ENCODE measurements around the gene PNMT.

PNMT gene, protein sequence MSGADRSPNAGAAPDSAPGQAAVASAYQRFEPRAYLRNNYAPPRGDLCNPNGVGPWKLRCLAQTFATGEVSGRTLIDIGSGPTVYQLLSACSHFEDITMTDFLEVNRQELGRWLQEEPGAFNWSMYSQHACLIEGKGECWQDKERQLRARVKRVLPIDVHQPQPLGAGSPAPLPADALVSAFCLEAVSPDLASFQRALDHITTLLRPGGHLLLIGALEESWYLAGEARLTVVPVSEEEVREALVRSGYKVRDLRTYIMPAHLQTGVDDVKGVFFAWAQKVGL

GRCh38 chr17:39667945-39668924, at the start of gene PNMT:
Gene PNMT, plus strand, starts transcription at chr17:39668453. Its CDS starts 23 bp downstream, at chr17:39668476.
- no peak for FAIRE-seq

- FAIRE-seq = no peak
These were observed 49.1 kb upstream of the PNMT start for GRCh38 chr17:39618956-39619785.

- FAIRE-seq = no peak
These were observed 48.5 kb upstream of the PNMT start for GRCh38 chr17:39619786-39620101.

DNA sequence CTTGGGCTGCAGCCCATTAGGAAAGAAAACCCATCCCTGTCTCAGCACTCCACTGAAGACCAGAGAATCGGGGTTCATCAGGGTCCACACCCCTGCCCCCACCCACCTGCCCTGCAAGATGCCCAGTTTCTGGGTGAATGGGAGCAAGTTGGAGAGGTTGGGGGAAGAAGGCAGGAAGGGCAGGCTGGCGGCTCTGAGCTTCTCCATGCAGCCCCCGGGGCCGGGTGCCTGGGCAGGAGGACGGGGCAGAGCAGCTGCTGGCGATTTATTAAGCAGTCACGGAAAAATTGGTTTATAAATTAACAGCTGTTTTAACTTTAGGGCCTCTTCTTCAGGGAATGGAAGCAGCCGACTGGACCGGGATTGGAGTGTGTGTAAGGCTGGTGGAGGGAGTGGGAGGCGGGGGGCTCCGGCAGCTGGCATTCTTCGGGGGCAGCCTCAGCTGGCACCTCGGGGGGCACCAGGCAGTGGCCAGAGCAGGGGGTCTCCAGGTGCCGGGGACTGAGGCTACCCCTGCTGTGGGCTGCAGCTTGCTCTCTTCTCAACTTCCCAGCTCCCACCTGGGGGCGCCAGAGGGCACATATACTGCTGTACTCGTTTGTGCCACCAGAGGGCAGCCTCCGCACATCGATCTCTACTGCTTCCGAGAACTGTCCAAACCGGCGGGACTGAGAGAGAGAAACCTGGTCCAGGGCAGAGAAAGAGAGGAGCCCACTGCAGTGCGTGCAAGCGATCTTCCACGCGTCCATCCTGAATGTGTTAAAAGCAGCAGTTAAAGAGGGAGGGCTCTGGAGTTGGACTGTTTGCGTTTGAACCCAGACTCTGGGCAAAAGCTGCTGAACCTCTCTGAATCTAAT, 46.5 kb upstream of the PNMT start:
- no peak for FAIRE-seq

DNA sequence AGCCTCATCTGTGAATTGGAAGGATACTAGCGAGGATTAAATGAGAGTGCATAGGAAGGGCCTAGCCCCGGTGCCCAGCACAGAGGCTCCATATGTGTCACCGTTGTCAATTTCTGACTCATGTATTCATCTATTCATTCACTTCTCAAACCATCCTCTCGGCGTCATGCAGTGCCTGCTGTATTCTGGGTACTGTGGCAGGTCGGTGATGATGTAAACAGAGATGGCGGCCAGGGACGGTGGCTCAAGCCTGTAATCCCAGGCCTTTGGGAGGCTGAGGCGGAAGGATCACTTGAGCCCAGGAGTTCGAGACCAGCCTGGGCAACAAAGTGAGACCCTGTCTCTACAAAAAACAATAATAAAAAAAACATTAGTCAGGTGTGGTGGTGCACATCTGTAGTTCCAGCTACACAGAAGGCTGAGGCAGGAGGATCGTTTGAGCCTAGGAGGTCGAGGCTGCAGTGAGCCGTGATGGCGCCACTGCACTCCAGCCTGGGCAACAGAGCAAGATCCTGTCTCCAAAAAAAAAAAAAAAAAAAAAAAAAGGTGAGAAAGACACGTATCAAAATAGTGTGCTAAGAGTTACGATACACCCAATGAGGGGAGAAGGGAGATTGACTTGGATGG, 45.8 kb upstream of the PNMT start:
- FAIRE-seq = no peak

DNA sequence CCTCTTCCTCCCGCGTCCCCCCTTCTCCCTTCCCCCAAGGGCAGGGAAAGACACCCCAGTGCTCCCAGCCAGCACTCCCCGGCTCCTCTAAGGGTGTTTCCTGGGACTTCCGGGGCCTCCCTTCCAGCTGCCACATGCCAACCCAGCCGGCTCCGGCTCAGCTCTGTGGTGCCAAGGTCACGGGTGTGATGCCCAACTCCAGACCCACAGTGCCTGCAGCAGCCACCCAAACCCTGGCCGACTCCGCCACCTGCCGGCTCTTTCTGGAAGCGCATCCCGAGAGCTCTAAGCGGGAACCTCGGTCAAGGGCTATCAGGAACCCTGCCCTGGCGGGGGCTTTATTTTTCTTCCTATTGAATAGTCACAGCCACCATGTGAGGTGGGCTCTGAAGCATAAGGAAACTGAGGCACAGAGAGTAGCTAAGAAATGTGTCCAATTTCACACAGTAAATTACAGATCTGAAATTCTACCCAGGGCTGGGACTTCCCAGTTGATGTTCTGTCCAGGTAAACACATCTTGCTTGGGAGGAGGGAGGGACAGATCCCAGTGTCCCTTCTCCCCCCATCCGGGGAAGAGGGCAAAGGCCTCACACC, 44.8 kb upstream of the PNMT start:
- no peak for FAIRE-seq

DNA sequence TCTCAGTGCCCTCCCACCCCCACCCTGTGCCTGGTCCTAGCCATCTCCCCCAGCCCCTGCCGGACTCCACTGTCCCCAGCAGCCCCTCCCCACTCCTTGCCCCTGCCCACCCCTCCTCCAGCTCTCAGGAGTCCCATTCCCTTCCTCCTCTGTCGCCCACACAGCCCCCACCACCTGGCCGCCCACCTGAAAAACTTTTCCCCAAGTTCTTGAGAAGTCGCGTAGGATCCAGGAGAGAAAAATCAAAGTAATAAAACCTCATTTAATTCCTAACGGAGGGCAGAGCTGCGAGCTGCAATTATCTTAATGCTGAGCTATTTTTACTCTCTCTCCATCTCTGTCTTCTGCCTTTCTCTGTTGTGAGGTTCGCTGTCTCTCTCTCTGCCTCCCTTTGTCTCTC, 43.9 kb upstream of the PNMT start:
- no peak for FAIRE-seq

DNA sequence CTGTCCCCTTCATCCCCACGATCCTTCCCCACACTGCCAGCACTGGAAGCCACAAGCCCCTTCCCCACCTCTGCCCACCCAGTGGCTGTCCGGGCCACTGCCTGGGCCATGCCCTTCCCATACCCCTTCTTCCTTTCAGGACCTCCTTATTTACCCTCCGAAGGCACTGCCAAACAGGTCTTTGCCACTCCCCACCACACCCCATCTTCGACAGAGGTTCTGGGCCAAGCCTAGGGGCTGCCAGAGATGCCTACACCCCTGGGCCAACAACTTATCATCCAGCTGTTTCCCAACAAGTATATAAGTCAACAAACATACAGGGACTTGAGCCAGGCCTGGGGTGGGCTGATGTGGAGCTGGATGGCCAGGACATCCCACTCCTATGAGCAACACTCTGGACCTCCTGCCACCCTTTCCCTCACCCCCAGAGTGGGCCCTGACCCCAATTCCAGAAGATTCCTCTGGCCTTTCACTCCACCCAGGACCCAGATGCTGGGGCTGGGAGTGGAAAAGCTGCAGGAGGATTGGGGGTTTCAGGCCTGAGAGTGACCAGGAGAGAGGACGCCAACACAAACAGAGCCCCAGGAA, 43.0 kb upstream of the PNMT start:
- no peak for FAIRE-seq

DNA sequence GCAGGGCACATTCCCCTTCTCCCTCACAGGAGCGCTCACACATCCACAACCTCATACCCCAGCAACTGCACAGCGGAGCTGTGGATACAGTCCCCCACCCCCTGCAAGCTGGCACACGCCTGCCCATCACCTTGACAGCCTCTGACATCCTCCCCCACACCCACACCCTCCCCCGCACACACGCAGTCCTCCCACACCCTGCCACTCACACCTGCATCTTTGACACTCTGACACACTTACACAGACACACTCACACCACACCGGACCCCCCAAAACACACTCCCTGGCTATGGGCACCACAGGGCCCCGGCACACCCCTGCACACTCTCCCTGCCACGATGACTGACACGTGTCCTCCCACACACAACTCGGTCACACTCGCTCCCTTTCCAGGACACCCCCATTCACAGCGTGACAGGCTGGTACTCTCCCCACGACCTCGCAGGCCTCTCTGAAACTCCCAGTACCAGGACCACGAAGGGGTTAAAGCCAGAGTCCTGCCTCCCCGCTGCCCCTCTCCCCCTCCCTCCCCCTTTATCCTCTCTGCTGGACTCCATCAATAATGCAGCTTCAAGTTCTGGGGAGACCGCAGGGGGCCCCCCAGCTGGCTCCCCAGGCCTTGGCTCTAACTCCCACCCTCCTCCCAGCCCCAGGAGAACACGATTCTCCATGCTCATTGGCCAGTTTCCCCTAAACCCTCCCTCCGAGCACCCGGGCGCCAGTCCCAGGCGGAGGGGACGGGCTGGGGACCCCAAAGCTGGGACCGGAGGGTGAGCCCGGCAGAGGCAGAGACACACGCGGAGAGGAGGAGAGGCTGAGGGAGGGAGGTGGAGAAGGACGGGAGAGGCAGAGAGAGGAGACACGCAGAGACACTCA, 41.8 kb upstream of the PNMT start, which contains the start of gene PPP1R1B:
TSS of gene PPP1R1B (plus strand) at position 782 of the 876 bp plus-strand sequence. CDS start 441 bp downstream, outside the sequence.
- FAIRE-seq = no peak

DNA sequence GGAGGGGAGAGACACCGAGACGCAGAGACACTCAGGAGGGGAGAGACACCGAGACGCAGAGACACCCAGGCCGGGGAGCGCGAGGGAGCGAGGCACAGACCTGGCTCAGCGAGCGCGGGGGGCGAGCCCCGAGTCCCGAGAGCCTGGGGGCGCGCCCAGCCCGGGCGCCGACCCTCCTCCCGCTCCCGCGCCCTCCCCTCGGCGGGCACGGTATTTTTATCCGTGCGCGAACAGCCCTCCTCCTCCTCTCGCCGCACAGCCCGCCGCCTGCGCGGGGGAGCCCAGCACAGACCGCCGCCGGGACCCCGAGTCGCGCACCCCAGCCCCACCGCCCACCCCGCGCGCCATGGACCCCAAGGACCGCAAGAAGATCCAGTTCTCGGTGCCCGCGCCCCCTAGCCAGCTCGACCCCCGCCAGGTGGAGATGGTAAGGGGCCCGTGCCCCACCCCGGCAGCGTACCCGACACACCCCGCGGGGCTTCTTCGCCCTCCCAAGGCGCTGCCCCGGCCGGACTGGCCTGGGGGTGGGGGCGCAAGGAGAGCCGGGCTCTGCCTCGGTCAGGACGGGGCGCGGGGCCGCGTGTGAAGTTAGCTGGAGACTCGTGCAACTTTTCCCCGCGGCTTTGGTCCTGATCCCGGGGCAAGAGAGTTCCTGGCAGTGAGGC, 41.1 kb upstream of the PNMT start:
- FAIRE-seq = no peak

GRCh38 chr17:39627712-39628516, 40.3 kb upstream of the PNMT start:
- no peak for FAIRE-seq

GRCh38 chr17:39628655-39629493, 39.4 kb upstream of the PNMT start:
- no peak for FAIRE-seq

DNA sequence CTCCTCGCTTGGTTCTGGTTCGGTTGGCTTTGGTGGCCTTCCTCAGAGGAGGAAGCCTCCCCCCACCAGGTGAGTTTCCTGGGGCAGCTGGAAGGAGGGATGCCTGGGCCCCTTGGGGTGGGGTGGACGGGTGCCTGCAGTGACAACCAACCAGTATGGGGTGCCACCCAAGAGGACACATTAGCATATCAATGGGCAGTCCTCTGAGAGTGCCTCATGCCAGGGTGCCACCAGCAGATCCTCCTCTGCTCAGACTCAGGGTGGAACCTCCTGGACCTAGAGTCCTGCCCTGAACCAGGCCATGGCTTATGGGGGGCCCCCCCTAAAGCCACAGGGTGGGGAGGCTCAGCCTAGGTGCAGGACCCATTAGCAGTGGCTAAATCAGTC, 38.8 kb upstream of the PNMT start:
- no peak for FAIRE-seq

GRCh38 chr17:39629898-39630297, 38.4 kb upstream of the PNMT start:
- FAIRE-seq = no peak

DNA sequence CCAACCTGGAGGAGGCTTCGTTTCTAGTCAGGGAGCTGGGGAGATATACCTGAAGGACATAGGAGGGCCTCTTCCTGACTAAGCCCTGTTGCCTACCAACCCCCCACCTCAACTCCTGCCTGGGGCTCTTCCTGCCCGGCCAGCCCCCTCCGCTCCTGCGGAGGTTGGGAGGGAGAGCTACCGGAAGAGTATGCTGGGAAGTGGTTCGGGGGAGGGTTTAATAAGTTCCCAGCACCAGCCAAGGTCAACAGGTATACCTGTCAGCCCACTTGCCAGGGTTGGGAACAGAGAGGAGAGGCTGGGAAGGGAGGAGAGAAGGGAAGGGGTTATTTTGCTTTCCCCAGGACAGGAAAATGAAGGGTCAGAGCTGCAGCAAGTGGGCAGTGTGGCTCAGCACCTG, 36.9 kb upstream of the PNMT start:
- no peak for FAIRE-seq

- FAIRE-seq = no peak
These were observed 35.9 kb upstream of the PNMT start for GRCh38 chr17:39632153-39632941.

Measured in endometrium (tissue), 2 donors.